Measurements from ENCODE around the gene DPH5.

DNA sequence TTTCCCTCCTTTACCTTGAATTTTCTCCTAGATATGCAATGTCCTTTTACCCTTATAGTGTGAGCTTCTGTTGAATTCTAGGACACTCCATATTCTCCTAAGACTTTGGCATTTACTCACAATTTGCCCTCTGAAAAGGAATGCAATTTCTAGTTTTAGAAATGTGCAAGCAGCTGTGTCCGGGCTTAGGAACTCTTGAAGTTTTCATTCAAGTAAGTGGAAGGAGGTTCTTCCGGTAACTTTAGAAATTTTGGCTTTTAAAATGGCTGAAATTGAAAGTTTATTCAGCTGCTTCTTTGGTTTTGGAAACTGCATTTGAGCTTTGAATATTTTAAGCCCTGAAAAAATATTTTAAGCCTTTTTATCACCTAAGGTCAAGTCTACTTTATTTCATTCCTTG is 56.3 kb downstream of the DPH5 start:
- TF ChIP-seq, protein P1, sequence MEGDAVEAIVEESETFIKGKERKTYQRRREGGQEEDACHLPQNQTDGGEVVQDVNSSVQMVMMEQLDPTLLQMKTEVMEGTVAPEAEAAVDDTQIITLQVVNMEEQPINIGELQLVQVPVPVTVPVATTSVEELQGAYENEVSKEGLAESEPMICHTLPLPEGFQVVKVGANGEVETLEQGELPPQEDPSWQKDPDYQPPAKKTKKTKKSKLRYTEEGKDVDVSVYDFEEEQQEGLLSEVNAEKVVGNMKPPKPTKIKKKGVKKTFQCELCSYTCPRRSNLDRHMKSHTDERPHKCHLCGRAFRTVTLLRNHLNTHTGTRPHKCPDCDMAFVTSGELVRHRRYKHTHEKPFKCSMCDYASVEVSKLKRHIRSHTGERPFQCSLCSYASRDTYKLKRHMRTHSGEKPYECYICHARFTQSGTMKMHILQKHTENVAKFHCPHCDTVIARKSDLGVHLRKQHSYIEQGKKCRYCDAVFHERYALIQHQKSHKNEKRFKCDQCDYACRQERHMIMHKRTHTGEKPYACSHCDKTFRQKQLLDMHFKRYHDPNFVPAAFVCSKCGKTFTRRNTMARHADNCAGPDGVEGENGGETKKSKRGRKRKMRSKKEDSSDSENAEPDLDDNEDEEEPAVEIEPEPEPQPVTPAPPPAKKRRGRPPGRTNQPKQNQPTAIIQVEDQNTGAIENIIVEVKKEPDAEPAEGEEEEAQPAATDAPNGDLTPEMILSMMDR (IDR thresholded peaks at IDR 0.05) = no peak
- no peak for TF ChIP-seq POLR2A (IDR thresholded peaks at IDR 0.05)

Data from lower leg skin (tissue), 3 donors.